DMS 273 (cell line): ENCODE results near the gene ZCCHC17.
"Not testable (repeated sequence)": the region's sequence is repeated elsewhere in the genome, so short reads cannot be mapped to it uniquely, and the experiment has no call there.

Source experiments
- DNase-seq: peaks from one replicate; lab custom pipeline; 2025; ENCODE audit not compliant: unreplicated experiment; lab: John Stamatoyannopoulos, UW

Gene ZCCHC17, protein sequence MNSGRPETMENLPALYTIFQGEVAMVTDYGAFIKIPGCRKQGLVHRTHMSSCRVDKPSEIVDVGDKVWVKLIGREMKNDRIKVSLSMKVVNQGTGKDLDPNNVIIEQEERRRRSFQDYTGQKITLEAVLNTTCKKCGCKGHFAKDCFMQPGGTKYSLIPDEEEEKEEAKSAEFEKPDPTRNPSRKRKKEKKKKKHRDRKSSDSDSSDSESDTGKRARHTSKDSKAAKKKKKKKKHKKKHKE

DNA sequence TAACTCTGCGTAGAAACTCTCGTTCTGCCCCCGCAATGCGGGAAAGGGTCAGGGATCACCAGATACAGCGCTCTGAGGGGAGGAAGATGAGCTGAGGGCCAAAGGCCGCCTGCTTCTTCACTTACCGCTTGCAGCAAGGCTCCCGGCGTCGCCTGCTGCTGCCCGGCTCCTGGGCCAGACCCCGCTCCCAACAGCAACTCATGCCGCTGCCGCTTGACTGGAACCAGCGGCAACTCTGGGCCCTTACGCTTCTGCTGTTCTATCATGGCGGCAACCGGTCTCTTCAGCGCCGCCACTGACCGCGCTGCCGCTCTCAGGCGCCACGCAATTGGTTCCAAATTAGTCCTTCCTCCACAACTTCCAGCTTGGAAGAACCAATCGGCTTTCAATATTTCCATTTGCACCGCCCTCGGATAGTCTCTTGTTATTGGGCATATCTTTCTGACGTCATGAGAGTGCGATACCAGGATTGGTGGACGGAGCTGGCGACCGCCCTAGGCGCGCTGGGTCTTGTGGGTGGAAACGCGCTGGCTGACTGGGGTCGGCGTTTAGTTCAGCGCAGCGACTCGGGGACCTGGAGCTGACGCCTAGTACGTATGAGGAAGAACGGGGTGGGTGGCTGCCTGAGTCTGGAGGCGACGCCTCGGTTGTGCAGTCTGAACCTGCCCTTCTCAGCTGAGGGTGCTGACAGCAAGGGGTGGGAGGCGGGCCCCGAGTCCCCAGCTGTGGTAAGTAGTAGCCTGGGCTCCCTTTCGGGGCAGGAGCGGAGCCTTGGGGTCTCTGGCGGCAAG is at the start of gene ZCCHC17, which contains the start of gene SNRNP40:
ZCCHC17 (plus strand) TSS at position 547 of the 791 bp plus-strand sequence. CDS start 13,067 bp downstream, outside the sequence.
SNRNP40 (minus strand) TSS at position 303 of the 791 bp plus-strand sequence; CDS start at position 266, 37 bp downstream.
- peak; percentile 100 for DNase-seq

DNA sequence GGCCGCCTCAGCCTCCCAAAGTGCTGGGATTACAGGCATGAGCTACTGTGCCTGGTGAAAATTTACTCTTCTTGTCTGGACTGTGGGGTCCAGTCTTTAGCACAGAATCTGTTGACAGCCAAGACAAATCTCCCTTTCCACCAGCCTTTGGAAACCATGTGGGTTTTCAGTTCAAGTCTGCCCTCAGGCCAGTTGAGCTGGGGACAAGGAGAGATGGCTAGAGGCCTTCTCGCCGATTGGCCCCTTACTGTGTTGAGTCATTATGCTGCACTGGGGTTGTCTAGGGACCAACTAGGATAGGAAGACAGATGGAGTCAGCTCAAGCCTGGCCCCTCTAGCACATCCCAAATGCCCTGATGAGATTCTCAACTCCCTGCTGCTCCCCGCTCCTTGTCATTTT is 48.6 kb upstream of the ZCCHC17 start:
- no peak for DNase-seq

DNA sequence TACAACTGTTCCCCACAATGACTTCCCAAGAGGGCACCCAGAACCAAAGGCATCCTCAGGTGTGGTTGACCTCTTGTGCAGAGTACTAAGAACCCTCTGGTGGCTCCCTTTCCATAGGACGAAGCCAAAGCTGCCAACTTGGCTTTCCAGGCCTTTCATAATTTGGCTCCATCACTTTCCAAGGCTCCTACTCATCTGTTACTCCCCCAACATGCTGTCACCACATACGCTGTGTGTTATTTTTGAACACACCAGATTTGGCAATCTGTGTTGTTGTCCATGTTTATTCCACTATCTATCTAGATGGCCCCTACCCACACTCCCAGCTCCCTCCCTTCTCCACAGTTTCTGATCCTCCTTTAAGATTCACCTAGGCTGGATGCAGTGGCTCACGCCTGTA is 47.0 kb upstream of the ZCCHC17 start:
- no peak for DNase-seq

DNA sequence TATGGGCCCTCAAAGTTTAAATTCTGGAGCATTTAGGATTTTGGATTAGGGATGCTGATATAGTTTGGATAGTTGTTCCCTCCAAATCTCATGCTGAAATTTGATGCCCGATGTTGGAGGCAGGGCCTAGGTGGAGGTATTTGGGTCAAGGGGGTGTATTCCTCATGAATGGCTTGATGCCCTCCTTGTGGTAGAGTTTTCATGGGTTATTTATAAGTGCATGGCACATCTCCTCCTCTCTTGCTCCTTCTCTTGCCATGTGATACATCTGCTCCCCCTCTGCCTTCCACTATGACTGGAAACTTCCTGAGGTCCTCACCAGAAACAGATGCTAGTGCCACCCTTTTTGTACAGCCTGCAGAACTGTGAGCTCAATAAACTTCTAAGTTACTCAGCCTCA is 39.6 kb upstream of the ZCCHC17 start:
- no peak for DNase-seq

DNA sequence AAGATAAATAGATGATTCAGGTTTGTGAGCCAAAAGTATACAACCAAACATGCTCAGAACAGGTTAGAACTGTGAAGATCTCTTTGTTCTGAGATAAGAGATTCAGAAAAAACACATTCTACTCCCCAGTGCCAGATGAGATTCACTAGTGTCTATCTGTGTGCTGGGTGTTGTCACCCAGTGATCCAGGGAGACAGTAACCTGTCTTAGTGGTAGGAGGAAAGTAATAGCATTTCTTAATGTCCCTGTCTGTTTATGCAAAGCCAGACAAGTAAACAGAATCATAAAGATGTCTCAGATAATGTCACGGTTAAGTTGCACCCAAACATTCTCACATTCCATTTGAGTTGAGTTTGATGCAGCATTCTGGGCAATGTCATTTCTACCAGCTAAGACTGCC is 38.3 kb upstream of the ZCCHC17 start:
- DNase-seq, result no peak

DNA sequence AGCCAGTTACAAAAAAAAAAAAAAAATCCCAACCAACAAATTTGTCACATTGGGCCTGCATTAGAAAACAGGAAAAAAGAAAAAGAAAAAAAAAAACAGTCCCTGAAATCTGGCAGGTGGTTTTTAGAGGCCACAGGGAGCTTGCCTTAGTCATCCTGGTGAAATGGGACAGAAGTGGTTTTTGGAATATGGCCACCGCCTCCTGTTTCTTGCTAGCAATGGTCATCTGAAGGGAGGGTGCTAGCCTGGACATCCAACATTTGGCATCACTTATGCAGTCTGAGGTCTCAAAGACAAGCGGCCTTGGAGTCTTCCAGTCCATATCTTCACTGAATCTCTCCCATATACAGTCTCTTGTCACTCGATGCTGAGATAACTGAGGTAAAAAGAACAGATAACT is 37.1 kb upstream of the ZCCHC17 start:
- DNase-seq, result no peak

DNA sequence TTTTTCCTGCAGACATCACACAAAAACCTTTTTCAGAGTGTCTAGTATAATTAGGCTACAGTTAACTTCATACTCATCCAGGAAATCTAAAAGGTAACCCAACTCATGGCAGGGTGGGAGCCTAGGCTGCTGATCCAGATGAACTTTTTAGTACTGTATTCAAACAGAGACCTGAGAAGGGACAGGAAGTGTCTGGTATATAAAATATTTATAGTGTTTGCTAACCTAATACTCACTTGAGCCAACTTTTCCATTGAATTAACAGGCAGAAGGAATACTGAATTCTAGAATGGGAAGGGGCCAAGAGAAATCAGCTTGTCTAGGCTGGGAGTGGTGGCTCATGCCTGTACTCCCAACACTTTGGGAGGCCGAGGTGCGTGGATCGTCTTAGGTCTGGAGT is 34.9 kb upstream of the ZCCHC17 start:
- no peak for DNase-seq

DNA sequence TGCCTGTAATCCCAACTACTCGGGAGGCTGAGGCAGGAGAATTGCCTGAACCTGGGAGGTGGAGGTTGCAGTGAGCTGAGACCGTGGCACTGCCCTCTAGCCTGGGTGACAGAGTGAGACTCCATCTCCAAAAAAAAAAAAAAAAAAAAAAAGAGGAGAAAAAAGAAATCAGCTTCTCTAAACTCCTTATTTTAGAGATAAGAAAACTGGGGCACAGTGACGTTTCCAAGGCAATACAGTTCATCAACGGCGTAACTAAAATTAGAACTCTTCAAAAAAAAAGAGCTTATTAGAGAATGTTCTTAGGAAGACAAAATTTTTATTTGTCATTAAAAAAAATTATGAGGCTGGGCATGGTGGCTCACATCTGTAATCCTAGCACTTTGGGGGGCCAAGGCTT is 34.4 kb upstream of the ZCCHC17 start:
- DNase-seq, result not testable (repeated sequence)

DNA sequence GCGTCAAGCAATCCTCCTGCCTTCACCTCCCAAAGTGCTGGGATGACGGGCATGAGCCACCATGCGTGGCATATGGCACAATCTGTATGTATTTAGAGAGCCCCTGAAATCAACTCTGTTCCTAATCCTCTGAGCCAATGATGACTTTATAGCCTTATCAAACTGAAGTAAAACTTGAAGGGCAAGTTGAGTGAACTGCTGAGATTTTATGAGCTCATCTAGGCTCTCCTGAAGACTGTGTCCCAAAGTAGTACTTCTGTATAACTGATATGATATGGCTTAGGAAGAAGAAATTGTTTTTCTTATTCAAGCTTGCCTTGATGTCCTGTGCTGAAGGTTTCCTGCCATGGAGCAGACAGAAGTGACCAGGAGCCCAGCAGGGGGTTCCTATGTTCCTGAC is 33.4 kb upstream of the ZCCHC17 start:
- DNase-seq, result no peak

DNA sequence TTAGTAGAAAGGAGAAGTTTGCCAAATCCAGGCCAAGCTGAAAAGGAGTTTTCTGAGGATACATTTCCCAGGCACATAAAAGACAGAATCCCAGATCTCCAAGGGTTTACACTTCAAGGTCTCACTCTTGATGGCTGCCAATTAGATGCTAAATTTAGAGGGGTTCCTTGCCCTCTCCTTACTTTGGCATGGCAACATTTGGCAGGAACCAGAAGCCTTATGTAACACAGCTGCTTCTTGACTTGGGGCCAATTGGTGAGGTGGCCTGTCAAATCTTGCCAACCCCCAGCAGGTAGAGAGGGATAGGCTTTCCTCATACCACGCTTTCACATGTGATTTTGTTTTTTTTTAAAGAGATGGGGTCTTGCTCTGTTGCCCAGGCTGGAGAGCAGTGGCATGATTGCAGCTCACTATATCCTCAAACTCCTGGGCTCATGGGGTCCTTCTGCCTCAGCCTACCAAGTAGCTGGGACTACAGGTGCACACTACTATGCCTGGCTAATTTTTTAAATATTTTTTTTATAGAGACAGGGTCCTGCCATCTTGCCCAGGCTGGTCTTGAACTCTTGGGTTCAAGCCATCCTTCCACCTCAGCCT is 31.9 kb upstream of the ZCCHC17 start:
- DNase-seq, result peak; percentile 50

DNA sequence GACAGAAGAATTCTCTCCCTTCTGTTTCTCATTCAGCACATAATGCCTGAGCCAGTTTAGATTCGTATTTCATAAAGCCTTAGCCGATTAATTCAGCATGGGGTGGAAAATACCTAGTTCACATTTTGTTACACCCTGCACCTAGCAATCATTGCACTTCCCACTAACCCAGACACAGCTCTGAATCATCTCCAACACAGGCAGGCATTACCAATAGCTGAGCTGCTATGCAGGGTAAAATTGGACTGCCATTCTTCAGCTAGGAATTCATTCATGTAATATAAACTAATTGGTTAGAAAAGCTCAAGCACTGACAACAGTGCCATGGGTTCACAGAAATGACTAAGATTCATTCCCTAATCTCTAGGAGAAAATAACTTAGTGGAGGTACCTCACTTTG is 30.3 kb upstream of the ZCCHC17 start:
- no peak for DNase-seq

DNA sequence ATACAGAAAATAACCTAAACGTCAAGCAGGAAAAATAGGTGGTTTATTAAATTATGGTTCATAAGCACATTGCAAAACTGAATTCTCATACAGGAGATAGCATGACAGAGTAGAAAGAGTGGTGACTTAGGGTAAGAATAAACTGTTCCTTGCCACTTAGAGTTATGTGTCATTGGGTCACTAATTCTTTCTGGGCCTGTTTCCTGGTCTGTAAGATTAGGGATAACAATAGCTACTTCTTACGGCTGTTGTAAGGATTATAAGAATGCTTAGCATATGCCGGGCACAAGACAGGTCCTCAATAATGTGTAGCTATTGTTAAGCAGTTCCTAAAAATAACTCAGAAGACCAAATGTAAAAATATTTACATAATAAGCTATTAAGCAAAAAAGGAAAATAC is 24.5 kb upstream of the ZCCHC17 start:
- DNase-seq, result no peak

DNA sequence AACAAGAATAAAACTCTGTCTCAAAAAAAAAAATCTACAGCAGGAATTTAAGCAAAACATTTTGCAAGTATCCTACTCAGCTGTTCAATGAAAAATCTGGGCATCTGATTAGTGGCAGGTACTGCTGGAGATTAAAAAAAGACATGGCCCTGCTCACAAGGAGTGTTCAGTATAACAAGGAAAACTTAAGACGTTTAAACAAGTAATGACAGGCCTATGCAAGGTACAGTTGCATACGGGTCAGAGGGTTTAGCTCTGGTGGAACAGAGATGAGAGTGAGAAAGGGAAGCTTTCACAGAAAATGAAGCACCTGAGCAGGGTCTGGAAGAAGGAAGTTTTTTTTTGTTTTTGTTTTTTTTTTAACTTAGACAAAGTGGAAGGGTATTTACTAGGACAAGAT is 23.2 kb upstream of the ZCCHC17 start:
- DNase-seq, result no peak

DNA sequence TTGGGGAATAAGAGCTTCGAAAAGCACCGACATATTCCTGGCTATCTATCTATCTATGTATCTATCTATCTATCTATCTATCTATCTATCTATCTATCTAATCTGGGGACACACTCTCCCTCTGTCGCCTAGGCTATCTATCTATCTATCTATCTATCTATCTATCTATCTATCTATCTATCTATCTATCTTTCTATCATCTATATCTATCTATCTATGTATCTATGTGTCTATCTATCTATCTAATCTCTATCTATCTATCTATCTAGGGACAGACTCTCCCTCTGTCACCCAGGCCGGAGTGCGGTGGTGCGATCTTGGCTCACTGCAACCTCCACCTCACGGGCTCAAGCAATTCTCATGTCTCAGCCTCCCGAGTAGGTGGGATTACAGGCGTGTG is 14.4 kb upstream of the ZCCHC17 start:
- DNase-seq, result not testable (repeated sequence)

DNA sequence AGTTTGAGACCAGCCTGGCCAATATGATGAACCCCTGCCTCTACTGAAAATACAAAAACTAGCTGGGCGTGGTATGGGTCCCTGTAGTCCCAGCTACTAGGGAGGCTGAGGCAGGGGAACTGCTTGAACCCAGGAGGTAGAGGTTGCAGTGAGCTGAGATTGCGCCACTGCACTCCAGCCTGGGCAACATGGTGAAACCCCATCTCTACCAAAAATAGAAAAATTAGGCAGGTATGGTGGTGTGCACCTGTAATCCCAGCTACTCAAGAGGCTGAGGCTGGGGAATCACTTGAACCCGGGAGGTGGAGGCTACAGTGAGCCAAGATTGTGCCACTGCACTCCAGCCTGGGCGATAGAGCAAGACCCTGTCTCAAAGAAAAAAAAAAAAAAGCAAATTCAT is 9.0 kb upstream of the ZCCHC17 start:
- not testable (repeated sequence) for DNase-seq

DNA sequence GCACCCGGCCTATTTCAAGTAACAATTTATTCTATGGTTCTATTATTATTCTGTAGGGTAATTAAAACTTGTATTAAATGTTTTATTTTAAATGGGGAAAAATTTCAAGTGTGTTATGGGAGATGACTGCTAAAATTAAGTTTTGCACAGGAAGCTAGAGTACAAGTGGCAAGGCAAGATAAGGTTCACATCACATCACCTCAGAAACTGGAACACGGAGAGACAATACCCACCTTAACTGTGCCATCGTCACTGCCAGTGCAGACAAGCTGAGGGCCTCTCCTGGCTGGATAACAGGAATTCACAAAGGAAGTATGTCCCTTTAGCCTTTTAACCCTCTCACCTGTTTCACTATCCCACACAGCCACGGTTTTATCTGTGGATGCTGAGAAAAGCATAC is 7.8 kb upstream of the ZCCHC17 start:
- DNase-seq, result no peak

DNA sequence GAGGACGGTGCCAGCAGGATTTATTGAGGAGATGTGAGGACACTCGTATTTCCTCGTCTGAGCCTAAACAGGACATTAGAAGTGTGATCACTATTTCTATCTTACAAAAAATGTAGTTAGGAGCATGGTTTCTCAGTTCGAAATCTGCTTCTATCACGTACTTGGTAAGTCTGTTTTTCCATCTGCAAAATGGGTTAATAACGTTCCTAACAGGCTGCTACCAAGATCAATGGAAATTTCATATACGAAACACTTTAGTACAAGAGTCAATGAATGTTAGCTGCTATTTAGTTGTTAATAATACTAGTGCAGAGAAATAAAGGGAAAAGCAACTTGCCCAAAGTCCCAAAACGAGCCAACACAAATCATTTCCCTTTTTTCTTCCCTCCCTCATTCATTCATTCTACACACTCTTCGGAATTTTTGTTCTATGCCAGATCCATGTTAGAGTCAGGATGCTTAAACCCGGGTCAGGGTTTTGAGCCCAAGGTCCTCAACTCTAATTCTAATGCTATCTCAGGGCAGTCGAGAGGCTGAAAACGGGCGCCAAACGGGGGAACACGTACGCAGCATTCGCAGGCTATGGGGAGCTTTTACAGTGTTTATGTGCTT is 852 bp upstream of the ZCCHC17 start:
- DNase-seq, result peak; percentile 54

DNA sequence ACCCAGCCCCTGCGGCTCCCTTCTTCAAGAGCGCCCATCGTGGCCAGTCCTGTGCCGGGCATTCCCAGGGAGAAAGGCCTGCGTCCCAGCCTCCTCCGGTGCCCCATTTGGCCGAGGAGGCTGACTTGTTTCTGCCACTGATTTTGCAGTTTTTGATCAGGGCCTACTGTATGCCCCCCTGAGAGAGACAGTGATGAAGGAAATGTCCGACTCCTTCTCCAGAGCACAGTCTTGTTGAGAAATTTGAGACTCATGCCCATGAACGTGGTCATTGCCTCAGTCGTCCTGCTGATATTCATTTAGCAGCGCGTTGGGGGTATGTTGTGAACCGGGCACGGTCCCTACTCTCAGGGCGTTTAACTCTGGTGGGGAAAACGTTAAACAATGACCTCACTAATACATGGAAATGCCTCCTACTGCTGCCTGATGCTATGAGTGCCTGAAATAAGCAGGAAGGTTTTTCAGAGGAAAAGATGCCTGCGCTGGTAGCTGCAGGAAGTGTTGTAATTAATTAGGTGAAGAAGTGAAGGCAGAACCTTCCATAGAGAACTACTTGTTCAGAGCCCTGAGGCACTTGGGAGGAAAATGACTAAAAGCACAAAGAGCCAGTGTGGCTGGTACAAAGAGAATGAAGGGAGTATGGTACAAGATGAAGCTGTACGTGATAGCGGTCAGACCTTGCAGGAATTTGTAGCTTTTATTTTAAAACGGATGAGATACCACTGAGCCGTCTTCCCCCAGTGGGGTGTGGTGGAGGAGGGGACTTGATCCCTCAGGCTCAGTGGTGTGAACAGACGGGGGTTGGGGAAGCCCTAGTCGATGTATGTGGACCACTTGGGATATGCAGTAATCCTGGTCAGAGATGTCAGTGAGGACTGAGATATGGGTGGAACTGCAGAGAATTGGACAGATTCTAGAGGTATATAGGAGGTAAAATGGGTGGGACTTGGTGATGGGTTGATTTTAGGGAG is 730 bp downstream of the ZCCHC17 start:
- DNase-seq, result peak; percentile 41

DNA sequence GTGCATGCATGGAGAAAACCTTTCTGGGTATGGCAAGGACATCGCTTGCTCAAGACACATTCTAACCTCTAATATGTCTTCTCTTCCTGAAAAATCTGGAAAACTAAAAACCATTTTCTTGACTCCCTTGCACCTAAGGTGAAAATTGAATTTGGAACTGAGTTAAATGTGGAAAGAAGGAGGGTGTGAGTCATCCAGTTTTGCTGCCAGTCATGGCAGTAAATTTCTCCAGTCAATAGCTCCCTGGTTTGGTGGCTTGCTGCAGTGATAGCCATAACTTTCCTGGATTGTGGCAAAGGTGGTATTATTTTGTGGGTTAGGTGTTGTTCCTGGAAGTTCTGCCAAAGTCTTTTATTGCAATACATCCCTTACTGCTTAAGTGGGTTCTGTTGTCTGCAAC is 2.5 kb downstream of the ZCCHC17 start:
- DNase-seq, result no peak

DNA sequence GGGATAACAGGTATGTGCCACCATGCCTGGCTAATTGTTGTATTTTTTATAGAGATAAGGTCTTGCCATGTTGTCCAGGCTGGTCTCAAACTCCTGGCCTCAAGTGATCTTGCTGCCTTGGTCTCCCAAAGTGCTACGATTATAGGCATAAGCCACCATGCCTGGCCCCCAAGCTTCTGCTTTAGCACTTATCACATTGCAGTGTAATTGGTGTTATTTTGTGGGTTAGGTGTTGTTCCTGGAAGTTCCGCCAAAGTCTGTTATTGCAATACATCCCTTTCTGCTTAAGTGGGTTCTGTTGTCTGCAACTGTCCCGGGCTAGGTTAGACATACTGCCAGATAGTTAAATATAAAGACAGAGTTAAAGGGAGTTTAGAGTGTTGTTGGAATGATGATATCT is 3.4 kb downstream of the ZCCHC17 start:
- no peak for DNase-seq
